ENCODE results near the gene RHOC. TPM values are rescaled to one million over a fixed set of nuclear protein-coding genes. Genes with fewer than 3 reads are reported as not detected.
"Not testable (repeated sequence)": the region's sequence is repeated elsewhere in the genome, so short reads cannot be mapped to it uniquely, and the experiment has no call there.

Gene RHOC
- 538 and 654 TPM in 2 replicates for total RNA-seq

DNA sequence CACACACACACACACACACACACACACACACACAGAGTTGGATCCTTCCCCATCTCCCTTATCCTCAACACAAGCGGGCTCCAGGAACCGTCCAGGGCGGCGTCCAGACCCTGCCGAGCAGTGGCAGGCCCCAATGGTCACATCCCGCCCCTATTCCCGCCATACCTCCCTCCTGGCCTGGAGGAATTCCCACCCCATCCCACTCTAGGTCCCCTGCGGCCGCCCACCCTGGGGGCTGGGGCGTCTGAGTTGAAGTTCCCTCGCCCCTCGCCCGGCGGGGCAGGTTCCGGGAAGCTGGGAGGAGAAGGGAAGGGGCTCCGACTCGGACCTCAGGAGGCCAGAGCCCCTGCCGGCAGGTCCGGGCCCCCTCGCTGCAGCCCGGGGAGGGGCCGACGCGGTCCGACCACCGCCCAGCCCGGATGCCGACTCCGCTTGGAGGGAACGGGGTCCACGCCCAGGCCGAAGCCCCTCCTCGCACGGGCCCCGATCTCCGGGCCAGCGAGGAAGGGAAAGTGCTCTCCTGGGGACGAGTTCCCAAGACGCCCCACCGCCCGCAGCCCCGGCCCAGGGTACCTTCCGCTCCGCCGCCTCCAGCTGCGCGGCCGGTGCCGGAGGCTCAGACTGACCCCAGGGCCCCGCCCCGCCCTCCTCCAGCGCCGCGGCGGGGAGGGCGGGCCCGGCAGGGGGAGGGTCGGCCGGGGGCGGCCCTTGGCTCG, at the start of gene RHOC:
Gene RHOC (minus strand): TSS at position 623 of the 716 bp plus-strand sequence. CDS start 3,328 bp downstream, outside the sequence.
- peak; percentile 73 to 76 for DNase-seq (ENCODE audit: low read depth in 2 of 2)

DNA sequence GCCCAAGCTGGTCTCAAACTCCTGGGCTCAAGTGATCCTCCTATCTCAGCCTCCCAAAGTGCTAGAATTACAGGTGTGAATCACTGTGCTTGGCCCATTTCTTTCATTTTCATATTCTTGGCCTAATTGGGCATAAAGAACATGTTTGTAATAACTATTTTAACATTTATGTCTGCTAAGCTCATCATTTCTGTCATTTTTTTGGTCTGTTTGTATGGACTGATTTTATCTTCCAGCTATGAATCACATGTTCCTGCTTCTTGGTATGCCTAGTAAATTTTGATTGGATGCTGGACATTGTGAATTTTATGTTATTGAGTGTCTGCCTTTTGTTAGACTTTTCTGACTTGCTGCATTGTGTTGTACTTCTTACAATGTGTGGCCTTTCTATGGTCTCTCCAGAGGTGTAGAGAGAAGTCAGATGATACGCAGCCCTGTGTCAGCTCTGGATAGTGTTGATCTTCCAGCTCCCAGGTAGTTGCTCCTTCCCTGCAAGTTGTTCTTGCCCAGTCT, 47.2 kb upstream of the RHOC start:
- no peak for DNase-seq (ENCODE audit: low read depth in 2 of 2)

DNA sequence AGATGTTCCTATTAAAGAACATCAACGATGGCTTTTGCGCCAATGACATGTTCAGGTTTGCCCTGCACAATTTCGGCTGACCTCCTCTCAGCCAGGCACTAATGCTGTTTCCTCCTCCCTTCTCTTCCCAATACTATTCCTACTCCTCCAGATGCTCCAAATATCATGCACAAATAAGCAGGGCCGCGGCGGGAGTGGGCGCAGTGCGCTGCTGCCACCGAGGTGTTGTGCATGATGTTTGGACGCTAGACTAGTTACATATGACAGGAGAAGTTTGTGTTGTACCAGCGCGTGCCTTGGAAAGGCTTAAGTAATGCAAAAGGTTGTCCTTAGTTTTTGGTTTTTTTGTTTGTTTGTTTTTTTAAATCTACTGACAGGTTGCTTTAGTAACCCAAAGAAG, 41.5 kb upstream of the RHOC start:
- DNase-seq (ENCODE audit: low read depth in 2 of 2), result no peak

DNA sequence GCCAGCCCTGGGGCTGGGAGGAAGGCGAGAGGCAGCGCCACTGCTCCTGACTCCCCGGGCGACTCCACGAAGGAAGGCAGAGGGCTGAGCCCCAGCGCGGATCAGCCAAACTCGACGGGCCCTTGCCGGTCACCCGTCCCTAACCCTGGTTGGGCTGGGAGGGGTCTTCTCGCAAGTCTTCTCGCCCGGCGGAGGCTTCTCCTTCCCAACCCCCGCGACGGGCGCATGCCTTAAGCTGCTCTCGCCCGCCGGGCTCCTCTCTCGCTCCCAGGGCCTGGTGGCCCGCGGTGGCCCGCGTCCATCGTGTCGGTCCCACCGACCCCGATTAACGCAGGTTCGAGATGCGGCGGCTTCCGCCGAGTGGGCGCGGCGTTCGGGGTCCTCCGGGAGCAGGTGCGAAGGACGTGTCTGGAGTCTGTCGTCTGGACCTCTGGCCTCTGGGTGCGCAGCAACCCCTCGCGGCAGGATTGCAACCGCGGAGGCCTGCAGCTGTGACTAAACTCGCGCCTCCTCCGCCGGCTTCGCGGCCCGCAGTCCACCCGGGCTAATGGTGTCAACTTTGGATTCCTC, 37.2 kb upstream of the RHOC start:
- peak; percentile 22 to 44 for DNase-seq (ENCODE audit: low read depth in 2 of 2)

- DNase-seq (ENCODE audit: low read depth in 2 of 2), result no peak
Observed at GRCh38 chr1:112743174-112744008, 36.5 kb upstream of the RHOC start.

DNA sequence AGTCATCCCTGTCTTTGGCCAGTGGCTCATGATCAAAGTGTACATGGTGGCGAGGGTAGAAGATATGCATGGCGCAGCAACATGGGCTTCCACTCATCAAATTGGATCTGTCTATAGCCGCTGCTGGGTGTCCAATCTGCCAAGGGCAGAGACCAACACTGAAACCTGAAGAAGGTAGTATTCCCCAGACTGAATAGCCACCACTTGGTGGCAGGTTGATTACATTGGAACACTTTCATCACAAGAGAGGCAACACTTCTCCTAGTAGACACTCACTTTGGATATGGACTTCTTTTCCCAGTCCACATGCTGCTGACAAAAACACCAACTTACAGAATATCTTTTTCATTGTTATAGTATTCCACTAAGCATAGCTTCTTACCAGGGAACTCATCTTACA, 30.6 kb upstream of the RHOC start:
- no peak for DNase-seq (ENCODE audit: low read depth in 2 of 2)

- DNase-seq (ENCODE audit: low read depth in 2 of 2), result peak; percentile 29 to 67
Observed at GRCh38 chr1:112735752-112736151, 28.8 kb upstream of the RHOC start.

DNA sequence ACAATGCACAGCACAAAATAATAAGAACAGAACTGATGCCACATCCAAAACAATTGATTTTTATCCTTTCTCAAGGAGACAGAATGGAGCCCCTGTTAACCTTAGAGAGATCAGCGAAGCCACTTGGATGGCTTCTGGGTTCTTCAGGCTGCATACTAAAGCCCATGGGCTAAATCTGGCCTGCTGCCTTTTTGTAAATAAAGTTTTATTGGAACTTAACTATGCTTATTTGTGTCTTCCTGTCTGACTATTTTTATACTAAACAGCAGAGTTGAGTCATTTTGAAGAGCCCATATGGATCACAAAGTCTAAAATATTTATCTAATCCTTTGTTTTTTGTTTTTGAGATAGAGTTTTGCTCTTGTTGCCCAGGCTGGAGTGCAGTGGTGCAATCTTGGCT, 24.5 kb upstream of the RHOC start:
- no peak for DNase-seq (ENCODE audit: low read depth in 2 of 2)

DNA sequence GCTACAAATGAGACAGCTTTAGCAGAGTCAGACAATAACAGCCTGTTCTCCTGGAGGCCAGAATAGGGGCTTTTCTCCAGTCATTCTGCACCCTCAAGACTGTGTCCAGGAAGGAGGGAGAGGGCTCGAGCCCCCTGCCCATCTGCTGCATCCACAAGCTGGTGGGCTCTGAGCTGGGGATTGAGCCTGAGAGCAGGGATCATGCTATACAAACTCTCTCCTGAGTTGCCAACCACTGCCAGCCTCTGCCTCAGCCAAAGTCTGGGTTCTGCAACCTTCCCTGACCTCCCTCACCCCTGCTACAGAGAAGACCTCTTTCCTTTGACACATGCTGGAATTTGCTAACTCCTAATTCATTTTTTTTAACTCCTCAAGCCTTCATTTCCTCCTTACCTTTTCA, 23.0 kb upstream of the RHOC start:
- no peak for DNase-seq (ENCODE audit: low read depth in 2 of 2)

- not testable (repeated sequence) for DNase-seq (ENCODE audit: low read depth in 2 of 2)
Observed at GRCh38 chr1:112729011-112729410, 22.1 kb upstream of the RHOC start.

GRCh38 chr1:112728306-112728971, 21.5 kb upstream of the RHOC start:
- not testable (repeated sequence) for DNase-seq (ENCODE audit: low read depth in 2 of 2)

GRCh38 chr1:112727716-112728115, 20.8 kb upstream of the RHOC start:
- no peak for DNase-seq (ENCODE audit: low read depth in 2 of 2)

DNA sequence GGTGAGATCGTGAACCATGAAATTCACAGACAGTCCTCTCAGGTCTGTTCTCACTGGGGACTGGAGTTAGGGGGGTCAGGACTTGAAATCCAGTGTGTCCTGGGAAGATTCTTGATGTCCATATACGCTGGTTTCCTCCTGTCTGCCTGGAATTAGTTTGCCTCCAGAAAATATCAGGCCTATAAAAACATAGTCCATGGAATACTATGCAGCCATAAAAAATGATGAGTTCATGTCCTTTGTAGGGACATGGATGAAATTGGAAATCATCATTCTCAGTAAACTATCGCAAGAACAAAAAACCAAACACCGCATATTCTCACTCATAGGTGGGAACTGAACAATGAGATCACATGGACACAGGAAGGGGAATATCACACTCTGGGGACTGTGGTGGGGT, 17.3 kb upstream of the RHOC start:
- not testable (repeated sequence) for DNase-seq (ENCODE audit: low read depth in 2 of 2)

GRCh38 chr1:112723511-112723839, 16.5 kb upstream of the RHOC start:
- DNase-seq (ENCODE audit: low read depth in 2 of 2), result no peak

GRCh38 chr1:112722601-112723510, 15.9 kb upstream of the RHOC start:
- no peak for DNase-seq (ENCODE audit: low read depth in 2 of 2)

GRCh38 chr1:112721966-112722524, 15.1 kb upstream of the RHOC start:
- DNase-seq (ENCODE audit: low read depth in 2 of 2), result no peak

DNA sequence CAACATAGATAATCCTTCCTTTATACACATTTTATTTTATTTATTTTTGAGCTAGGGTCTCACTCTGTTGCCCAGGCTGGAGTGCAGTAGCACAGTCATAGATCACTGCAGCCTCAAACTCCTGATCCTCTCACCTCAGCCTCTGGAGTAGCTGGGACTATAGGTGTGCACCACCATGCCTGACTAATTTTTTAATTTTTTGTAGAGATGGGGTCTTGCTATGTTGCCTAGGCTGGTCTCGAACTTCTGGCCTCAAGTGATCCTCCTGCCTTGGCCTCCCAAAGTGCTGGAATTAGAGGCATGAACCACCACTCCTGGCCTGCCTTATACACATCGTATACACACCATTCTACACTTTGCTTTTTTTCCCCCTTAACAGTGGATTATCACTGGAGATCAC, 14.4 kb upstream of the RHOC start:
- not testable (repeated sequence) for DNase-seq (ENCODE audit: low read depth in 2 of 2)

DNA sequence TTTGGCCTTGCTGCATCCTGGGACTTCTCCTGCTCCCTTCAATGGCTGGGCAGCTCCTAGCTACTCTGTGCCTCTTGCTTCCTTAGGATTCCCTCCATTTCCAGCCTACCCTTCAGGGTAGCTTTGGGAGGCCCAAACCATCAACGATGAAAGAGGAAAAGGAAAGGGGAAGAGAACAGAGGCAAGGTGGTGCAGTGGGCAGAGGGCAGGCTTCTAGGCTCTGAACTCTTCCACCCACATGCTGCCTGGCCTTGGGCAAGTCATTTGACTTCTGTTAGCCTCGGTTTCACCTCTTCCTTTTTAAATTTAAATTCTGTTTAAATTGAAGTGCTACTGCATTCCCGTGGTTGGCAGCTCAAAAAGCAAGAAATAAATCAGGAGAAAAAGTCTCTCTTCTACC, 13.9 kb upstream of the RHOC start:
- DNase-seq (ENCODE audit: low read depth in 2 of 2), result no peak

DNA sequence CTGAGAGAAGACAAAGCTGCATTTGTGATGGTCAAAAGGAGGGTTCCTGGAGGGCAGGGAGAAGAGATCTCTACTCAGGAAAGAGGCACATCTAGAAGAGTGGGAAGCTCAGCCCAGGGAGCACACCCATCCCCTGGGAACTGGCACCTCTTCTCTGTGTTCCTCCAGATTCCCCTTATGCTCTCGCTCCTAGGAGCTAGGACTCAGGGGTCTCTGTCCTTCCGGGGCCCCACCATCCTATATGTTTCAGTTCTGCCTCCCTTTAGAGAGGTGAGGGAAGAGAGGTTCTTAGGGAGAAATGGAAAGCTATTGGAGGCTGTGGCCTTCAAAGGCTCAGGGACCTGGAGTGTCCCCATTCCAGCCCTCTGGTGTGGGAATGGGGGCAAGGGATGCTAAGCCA, 12.8 kb upstream of the RHOC start:
- DNase-seq (ENCODE audit: low read depth in 2 of 2), result no peak

DNA sequence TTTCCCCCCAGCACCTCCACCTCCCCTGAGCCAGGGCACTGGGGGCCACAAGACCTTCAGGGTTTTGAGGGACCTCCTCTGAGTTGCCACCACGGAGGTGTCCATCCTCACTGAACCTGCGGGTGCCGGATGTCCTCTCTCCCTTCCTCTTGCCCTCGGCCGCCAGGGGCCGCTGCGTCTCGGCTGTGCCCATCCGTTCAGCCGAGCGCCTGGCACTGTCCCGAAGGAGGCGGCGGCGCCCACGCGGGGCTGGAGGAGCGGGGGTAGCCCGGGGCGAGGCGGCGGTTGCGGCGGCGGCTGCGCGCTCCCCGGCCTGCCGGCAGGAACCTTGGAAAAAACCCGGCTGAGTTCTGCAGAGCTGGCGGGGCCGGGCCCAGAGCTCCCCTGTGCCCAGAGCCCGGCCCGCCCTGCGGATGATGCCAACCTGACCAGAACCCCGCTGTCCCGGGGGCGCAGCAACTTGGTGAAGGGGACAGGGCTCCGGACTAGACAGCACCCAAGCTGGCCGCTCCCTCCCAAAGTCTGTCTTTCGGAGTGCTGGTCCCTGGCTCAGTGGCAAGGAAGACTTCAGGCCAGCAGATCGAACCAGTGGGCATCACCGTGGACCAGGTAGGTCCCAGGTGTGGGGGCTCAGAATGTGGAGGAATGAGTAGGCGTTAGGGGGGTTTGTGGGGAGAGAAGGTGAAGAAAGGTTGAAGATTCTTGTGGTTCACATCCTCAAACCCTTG, 11.9 kb upstream of the RHOC start:
- peak; percentile 55 to 61 for DNase-seq (ENCODE audit: low read depth in 2 of 2)
